GM12878 (cell line): ENCODE measurements around the gene SCYGR6. TPM values are rescaled to one million over a fixed set of nuclear protein-coding genes. Genes with fewer than 3 reads are reported as not detected.
"Not testable (repeated sequence)": the region's sequence is repeated elsewhere in the genome, so short reads cannot be mapped to it uniquely, and the experiment has no call there.

ENCODE experiments used
- ATAC-seq: fragments of 200-7000 bp; cut with Tn5 transposase; 3 replicates; pipeline ENCODE4 v1.9.1; 2020; ENCODE audit warnings: mild to moderate bottlenecking, moderate library complexity
- BruUV-seq: library from RNA; stranded (reverse); fragments of 400-500 nt; replicated peaks from 2 replicates; lab custom pipeline; 2021; lab: Mats Ljungman, UMichigan
- CTCF ChIA-PET: fragments of 300-600 bp; sonication (Branson Sonifier 250); formaldehyde crosslinking; extraction: SDS; loops from one replicate; lab custom pipeline; 2021; ENCODE audit warnings: inconsistent platforms; lab: Yijun Ruan, JAX
- POLR2A ChIA-PET: fragments of 350-600 bp; formaldehyde crosslinking; extraction: SDS; loops from one replicate; lab custom pipeline; 2021; ENCODE audit warnings: inconsistent platforms; lab: Charles Lee
- RAD21 ChIA-PET: fragments of 300-600 bp; sonication (Branson Sonifier 250); formaldehyde crosslinking; loops from one replicate; lab custom pipeline; 2023; ENCODE audit warnings: antibody characterized with exemption; ENCODE audit not compliant: unreplicated experiment; lab: Charles Lee
- SMC1A ChIA-PET: fragments of 300-600 bp; sonication (Branson Sonifier 250); formaldehyde crosslinking; loops from one replicate; lab custom pipeline; 2023; ENCODE audit not compliant: unreplicated experiment, uncharacterized antibody; lab: Charles Lee
- DNase-seq: peaks from one replicate; pipeline ENCODE4 v3.0.0-alpha.2; 2011; ENCODE audit warnings: low read depth, low spot score
- FAIRE-seq: peaks from 3 replicates; lab custom pipeline; 2011; peaks lifted over from hg19 to GRCh38; lab: Jason Lieb, UNC
- H2AFZ ChIP-seq: 2 replicates; pipeline ENCODE4 v1.6.0; 2011; ENCODE audit warnings: low read depth, low read length, control low read depth; ENCODE audit not compliant: control insufficient read depth
- H3K27ac ChIP-seq: 2 replicates; pipeline ENCODE4 v1.5.1; 2011; ENCODE audit warnings: control low read depth; ENCODE audit not compliant: control insufficient read depth, insufficient read depth
- H3K27me3 ChIP-seq, 2 experiments: replicated peaks in 1 of 2; 2 replicates each; pipeline versions ENCODE4 v1.6.0 to v1.6.1; 2011; ENCODE audit warnings: low read length in 1 of 2; ENCODE audit not compliant: control insufficient read depth in 2 of 2, insufficient read depth in 2 of 2
- H3K36me3 ChIP-seq, 2 experiments: 2 replicates each; pipeline ENCODE4 v1.5.1; 2011; ENCODE audit warnings: low read length in 1 of 2; ENCODE audit not compliant: control insufficient read depth in 2 of 2, insufficient read depth in 2 of 2
- H3K4me1 ChIP-seq: 2 replicates; pipeline ENCODE4 v1.6.1; 2011; ENCODE audit warnings: mild to moderate bottlenecking, low read length, moderate library complexity, mixed read lengths; ENCODE audit not compliant: control insufficient read depth, insufficient read depth
- H3K4me2 ChIP-seq: 2 replicates; pipeline ENCODE4 v1.6.0; 2011; ENCODE audit warnings: control low read depth; ENCODE audit not compliant: control insufficient read depth, insufficient read depth
- H3K4me3 ChIP-seq: fragments of 200-600 bp; sonication (generic); 2 replicates; pipeline ENCODE4 v1.5.1; 2016
- H3K79me2 ChIP-seq: 2 replicates; pipeline ENCODE4 v1.6.0; 2011; ENCODE audit warnings: low read length; ENCODE audit not compliant: control insufficient read depth, insufficient read depth
- H3K9ac ChIP-seq: 2 replicates; pipeline ENCODE4 v1.8.0; 2011; ENCODE audit warnings: low read length, control low read depth, mixed read lengths; ENCODE audit not compliant: control insufficient read depth, insufficient read depth
- H3K9me3 ChIP-seq: replicated peaks from 3 replicates; pipeline ENCODE4 v1.5.1; 2011; ENCODE audit warnings: mild to moderate bottlenecking, low read length; ENCODE audit not compliant: control insufficient read depth, insufficient read depth
- H4K20me1 ChIP-seq: 2 replicates; pipeline ENCODE4 v1.6.0; 2011; ENCODE audit not compliant: control insufficient read depth, insufficient read depth
- BCL11A ChIP-seq: IDR thresholded peaks from 2 replicates; pipeline ENCODE4 v1.6.1; 2011; ENCODE audit warnings: low read depth, low read length
- RAD21 ChIP-seq: IDR thresholded peaks from 2 replicates; pipeline ENCODE4 v1.6.1; 2011; ENCODE audit warnings: mild to moderate bottlenecking, low read depth, low read length, moderate library complexity; ENCODE audit not compliant: insufficient read depth
- RELA ChIP-seq: fragments of 450-650 bp; IDR thresholded peaks from 2 replicates; pipeline ENCODE4 v1.8.0; 2014; ENCODE audit warnings: borderline replicate concordance; ENCODE audit not compliant: partially characterized antibody
- ZBED1 ChIP-seq: IDR thresholded peaks from 2 replicates; pipeline ENCODE4 v1.6.1; 2016; ENCODE audit warnings: borderline replicate concordance
- ZNF622 ChIP-seq: fragments of 450-650 bp; IDR thresholded peaks from 2 replicates; pipeline ENCODE4 v1.6.1; 2017; ENCODE audit warnings: mild to moderate bottlenecking, inconsistent platforms
- ZSCAN29 ChIP-seq: fragments of 450-650 bp; IDR thresholded peaks from 2 replicates; pipeline ENCODE4 v1.6.1; 2017; ENCODE audit warnings: mild to moderate bottlenecking, moderate library complexity
- WGBS: methylation state at CpG from one replicate; pipeline ENCODE4 v1.1.6; 2016; ENCODE audit warnings: low lambda C conversion rate; ENCODE audit not compliant: insufficient replicate concordance, insufficient coverage; ENCODE audit errors: missing lambda C conversion rate; 5-methylcytosine and 5-hydroxymethylcytosine counted together
- in situ Hi-C: fragments of 300-500 bp; cut with MboI; formaldehyde crosslinking; loops from 9 replicates; pipeline ENCODE4 v1.14.3; 2018; ENCODE audit warnings: mixed read lengths
- intact Hi-C: fragments of 100-400 bp; cut with micrococcal nuclease; formaldehyde crosslinking; loops from one replicate; pipeline ENCODE4 v1.14.2; 2022; ENCODE audit not compliant: unreplicated experiment
- polyA plus RNA-seq, 11 experiments: library from polyadenylated mRNA; depleted of rRNA in 4 of 11; unstranded in 6 of 11; stranded (reverse) in 5 of 11; fragments of >200 nt; fragmentation: Nextera tagmentation in 4 of 11; fragmentation: Illumina TruSeq in 1 of 11; extraction: Ambion mirVana in 4 of 11; extraction: Trizol in 1 of 11; gene quantifications; 1 replicate in 1 of 11; 2 replicates in 10 of 11; pipeline versions ENCODE4 v1.2.1 to v1.2.3, GENCODE V29; 2011 to 2016; ENCODE audit warnings: inconsistent platforms in 2 of 11, missing spikeins in 2 of 11, low read depth in 1 of 11
- total RNA-seq, 4 experiments: library from RNA; depleted of rRNA in 3 of 4; stranded (reverse); fragments of >200 nt in 3 of 4; fragmentation: Illumina TruSeq in 1 of 4; extraction: Trizol in 1 of 4; gene quantifications; 2 replicates each; pipeline versions ENCODE4 v1.2.1 to v1.2.3, GENCODE V29; 2013 to 2021
- TF ChIP-seq, protein P1 (sequence below): IDR thresholded peaks from 2 replicates; pipeline ENCODE4 v1.6.1; 2012; ENCODE audit warnings: low read depth, low read length, improper control_type of control experiment
- TF ChIP-seq, protein P2 (sequence below): fragments of 150-350 bp; IDR thresholded peaks from 2 replicates; pipeline ENCODE4 v1.6.1; 2014; ENCODE audit warnings: mild to moderate bottlenecking, low read depth, low read length

Gene SCYGR6
- total and polyA plus RNA-seq, 10 of the 15 experiments (the other 5 are each of a cell fraction or from before 2014, with no cell fraction given) = not detected

DNA sequence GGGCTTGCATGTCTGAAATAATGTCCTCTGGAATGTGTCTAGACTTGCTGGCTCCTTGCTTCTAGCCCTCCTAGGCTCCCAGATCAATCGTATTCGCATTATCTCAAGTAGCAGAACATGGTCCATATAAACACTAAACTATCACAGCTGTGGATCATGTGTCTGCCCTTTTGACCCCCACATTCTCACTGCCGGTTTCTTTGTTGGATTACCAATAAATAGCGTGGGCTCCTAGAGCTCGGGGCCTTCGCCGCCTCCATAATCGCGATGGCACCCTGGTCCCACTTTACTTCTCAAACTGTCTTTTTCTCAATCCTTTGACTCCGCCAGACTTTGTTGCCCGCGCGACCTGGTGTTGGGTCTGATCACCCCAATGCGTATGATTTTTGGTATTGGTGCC lies 14.8 kb upstream of the SCYGR6 start:
- no peak overlapping the region for H3K27ac ChIP-seq
- H3K9me3 ChIP-seq = no peaks in the 10 kb centered on the region
- no peak overlapping the region for H2AFZ ChIP-seq
- H3K9ac ChIP-seq = no peak overlapping the region
- no peaks in the 10 kb centered on the region for H3K79me2 ChIP-seq
- H3K4me3 ChIP-seq = no peak overlapping the region
- no TSS peak for BruUV-seq
- no peak overlapping the region for H3K4me2 ChIP-seq
- CTCF ChIA-PET = interaction anchor here (0.7 to 3.8 kb wide), 5 partner anchors 27 to 261 kb away, joined by 3 to 24 read pairs (median 5); no protein-coding TSS in a partner anchor
- no peak for ATAC-seq
- no peaks in the 10 kb centered on the region for H4K20me1 ChIP-seq
- no peaks in the 10 kb centered on the region for H3K27me3 ChIP-seq
- FAIRE-seq = no peak
- 77% methylated on average over 14 of the region's 14 CpGs for WGBS
- TF ChIP-seq RAD21 = no peak
- no peak for TF ChIP-seq ZBED1
- TF ChIP-seq RELA = no peak
- TF ChIP-seq BCL11A = no peak
- H3K4me1 ChIP-seq = no peaks in the 10 kb centered on the region
- intact Hi-C loops (no loop called here), in situ Hi-C loops (no loop called here)
- POLR2A ChIA-PET = no interaction called here
- SMC1A ChIA-PET = interaction anchor here (1.8 kb wide), 1 partner anchor 27 kb away, joined by 6 read pairs; no protein-coding TSS in a partner anchor
- no peaks in the 10 kb centered on the region for H3K36me3 ChIP-seq
- DNase-seq = no peak
- RAD21 ChIA-PET = no interaction called here

DNA sequence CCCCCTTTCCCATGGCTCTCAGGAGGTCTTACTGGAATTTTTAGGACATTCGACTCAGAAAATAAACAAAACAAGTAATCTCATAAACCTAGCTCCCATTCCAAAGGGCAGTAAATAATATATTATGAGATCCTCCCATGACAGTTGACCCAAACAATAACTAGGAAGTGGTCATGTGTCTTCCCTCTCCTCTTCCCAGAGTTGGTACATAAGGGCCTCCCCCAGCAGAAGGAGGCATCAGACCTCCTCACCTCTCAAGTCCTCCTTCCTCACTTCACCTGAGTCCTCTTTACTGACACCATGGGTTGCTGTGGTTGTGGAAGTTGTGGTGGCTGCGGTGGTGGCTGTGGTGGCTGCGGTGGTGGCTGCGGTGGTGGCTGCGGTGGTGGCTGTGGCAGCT lies 3.5 kb upstream of the SCYGR6 start, which contains the start of gene SCYGR7:
Gene SCYGR7, plus strand, starts transcription at position 301 of the 400 bp plus-strand sequence. Its CDS starts 0 bp downstream, at position 301.
- Histone ChIP-seq H3K4me2 (no peak within 1 kb of the TSS), H3K9ac (no peak within 1 kb of the TSS), H3K4me1 (no peaks in the 10 kb centered on the region), H3K4me3 (no peak within 1 kb of the TSS), H3K27ac (no peak within 1 kb of the TSS), H3K79me2 (no peaks in the 10 kb centered on the region), H2AFZ (no peak within 1 kb of the TSS), H4K20me1 (no peaks in the 10 kb centered on the region), H3K27me3 (no peaks in the 10 kb centered on the region; a peak in 1 of 4 replicates), H3K36me3 (no peaks in the 10 kb centered on the region)
- POLR2A ChIA-PET = no interaction called here
- BruUV-seq = no TSS peak
- intact Hi-C loops (no loop called here), in situ Hi-C loops (no loop called here)
- WGBS = 60% methylated on average over 5 of the region's 5 CpGs
- no peak for FAIRE-seq
- CTCF ChIA-PET = no interaction called here
- ATAC-seq = no peak
- RAD21 ChIA-PET = no interaction called here
- no peak for DNase-seq
- SMC1A ChIA-PET = no interaction called here
- TF ChIP-seq ZSCAN29 (no peak), ZNF622 (no peak), BCL11A (no peak)
- TF ChIP-seq, protein P1, sequence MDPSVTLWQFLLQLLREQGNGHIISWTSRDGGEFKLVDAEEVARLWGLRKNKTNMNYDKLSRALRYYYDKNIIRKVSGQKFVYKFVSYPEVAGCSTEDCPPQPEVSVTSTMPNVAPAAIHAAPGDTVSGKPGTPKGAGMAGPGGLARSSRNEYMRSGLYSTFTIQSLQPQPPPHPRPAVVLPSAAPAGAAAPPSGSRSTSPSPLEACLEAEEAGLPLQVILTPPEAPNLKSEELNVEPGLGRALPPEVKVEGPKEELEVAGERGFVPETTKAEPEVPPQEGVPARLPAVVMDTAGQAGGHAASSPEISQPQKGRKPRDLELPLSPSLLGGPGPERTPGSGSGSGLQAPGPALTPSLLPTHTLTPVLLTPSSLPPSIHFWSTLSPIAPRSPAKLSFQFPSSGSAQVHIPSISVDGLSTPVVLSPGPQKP = no peak
- TF ChIP-seq, protein P2, sequence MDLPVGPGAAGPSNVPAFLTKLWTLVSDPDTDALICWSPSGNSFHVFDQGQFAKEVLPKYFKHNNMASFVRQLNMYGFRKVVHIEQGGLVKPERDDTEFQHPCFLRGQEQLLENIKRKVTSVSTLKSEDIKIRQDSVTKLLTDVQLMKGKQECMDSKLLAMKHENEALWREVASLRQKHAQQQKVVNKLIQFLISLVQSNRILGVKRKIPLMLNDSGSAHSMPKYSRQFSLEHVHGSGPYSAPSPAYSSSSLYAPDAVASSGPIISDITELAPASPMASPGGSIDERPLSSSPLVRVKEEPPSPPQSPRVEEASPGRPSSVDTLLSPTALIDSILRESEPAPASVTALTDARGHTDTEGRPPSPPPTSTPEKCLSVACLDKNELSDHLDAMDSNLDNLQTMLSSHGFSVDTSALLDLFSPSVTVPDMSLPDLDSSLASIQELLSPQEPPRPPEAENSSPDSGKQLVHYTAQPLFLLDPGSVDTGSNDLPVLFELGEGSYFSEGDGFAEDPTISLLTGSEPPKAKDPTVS = no peak
- TF ChIP-seq, all 136 proteins: peak for 0
- H3K9me3 ChIP-seq = no peaks in the 10 kb centered on the region

DNA sequence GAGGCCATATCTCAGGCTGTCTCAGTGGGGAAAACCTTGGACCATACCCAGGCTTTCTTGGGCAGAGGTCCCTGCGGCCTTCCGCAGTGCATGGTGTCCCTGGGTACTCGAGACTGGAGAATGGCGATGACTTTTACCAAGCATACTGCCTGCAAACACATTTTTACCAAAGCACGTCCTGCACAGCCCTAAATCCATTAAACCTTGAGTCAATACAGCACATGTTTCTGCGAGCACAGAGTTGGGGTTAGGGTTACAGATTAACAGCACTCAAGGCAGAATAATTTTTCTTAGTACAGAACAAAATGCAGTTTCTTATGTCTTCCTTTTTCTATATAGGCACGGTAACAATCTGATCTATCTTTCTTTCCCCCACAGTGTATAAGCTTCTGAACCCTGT lies 1.7 kb downstream of the SCYGR6 start:
- DNase-seq, SMC1A ChIA-PET, H3K4me1 ChIP-seq, ATAC-seq, H3K27me3 ChIP-seq, in situ Hi-C loops, H2AFZ ChIP-seq, H3K27ac ChIP-seq, H3K4me3 ChIP-seq, BruUV-seq, H3K9ac ChIP-seq, H3K79me2 ChIP-seq, FAIRE-seq, H3K36me3 ChIP-seq, intact Hi-C loops, H3K9me3 ChIP-seq, H3K4me2 ChIP-seq, CTCF ChIA-PET, H4K20me1 ChIP-seq, RAD21 ChIA-PET, POLR2A ChIA-PET: not testable (repeated sequence)
- 43% methylated on average over 7 of the region's 7 CpGs for WGBS
